Cardiac fibroblast (primary cell): ENCODE measurements around the gene RTN4RL1.

Experiments used
- DNase-seq, 2 donors: peaks; one replicate each; pipeline versions ENCODE4 v3.0.0 to v3.0.0-alpha.2; 2010; ENCODE audit warnings: low read depth in 2 of 2
- H3K4me3 ChIP-seq, 2 donors: replicated peaks in 1 of 2; 1 replicate in 1 of 2; 2 replicates in 1 of 2; pipeline ENCODE4 v1.5.1; 2011; ENCODE audit warnings: low read depth in 2 of 2, low read length in 2 of 2, mild to moderate bottlenecking in 2 of 2, moderate library complexity in 1 of 2
- TF ChIP-seq, protein P1 (sequence below): IDR thresholded peaks from one replicate; pipeline ENCODE4 v1.5.1; 2011; ENCODE audit warnings: low read depth, mild to moderate bottlenecking, low read length, inconsistent platforms

RTN4RL1 gene

DNA sequence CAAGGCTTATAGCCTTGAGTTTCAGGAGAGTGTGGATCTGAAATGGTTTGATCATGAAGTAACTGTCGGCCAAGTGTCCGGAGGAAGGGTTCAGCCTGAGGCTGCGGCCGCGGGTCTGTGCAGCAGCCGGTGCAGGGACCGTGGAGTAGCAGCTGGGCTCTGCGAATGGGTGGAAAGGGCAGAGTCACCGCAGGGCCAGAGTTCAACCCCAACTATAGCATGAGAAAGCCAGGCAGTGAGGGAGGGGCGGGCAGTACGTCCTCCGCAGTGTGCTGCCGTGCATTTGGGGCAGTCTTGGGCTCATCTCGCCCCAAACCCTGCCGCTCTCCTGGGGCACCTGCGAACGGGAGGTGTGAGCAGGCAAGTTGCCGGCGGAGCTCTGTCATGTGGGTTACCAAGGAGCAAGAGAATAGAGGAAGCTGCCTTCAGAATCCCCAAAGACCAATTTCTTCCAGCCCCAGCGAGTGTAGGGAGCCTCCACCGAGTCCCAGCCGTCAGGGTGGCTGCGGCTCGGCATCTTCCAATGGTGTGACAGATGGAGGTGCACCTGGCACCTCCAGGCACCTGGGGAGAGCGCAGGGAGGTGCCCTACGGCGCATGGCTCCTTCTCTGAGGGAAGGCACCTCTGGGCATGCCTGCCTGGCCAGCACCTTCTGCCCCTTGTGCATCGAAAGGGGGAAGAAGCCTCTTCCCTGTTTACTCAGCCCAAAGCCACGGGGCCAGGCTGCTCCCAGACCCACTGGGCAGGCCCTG lies 108.0 kb downstream of the RTN4RL1 start:
- no peak for DNase-seq
- no peak overlapping the region for H3K4me3 ChIP-seq
- TF ChIP-seq, protein P1, sequence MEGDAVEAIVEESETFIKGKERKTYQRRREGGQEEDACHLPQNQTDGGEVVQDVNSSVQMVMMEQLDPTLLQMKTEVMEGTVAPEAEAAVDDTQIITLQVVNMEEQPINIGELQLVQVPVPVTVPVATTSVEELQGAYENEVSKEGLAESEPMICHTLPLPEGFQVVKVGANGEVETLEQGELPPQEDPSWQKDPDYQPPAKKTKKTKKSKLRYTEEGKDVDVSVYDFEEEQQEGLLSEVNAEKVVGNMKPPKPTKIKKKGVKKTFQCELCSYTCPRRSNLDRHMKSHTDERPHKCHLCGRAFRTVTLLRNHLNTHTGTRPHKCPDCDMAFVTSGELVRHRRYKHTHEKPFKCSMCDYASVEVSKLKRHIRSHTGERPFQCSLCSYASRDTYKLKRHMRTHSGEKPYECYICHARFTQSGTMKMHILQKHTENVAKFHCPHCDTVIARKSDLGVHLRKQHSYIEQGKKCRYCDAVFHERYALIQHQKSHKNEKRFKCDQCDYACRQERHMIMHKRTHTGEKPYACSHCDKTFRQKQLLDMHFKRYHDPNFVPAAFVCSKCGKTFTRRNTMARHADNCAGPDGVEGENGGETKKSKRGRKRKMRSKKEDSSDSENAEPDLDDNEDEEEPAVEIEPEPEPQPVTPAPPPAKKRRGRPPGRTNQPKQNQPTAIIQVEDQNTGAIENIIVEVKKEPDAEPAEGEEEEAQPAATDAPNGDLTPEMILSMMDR = no peak

DNA sequence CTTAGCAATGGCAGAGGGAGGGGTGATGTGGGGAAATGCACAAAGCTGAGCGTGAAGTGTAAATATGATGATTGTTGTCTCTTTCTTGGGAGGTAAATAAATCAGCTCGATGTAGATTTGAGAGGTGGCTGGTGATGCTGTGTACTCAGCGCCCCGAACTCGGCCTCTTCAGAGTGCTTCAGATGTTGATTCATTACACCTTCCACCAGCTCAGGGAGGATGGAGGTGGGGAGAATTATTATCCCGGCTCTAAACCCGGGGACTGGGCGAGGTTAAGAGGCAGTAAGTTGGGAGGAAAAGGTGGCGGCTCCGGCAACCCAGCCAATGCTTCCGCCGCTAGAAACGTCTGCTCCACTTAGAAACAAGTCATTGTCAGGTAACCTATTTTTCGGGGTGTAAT lies 108.8 kb downstream of the RTN4RL1 start:
- DNase-seq = no peak
- TF ChIP-seq, protein P1 = no peak

DNA sequence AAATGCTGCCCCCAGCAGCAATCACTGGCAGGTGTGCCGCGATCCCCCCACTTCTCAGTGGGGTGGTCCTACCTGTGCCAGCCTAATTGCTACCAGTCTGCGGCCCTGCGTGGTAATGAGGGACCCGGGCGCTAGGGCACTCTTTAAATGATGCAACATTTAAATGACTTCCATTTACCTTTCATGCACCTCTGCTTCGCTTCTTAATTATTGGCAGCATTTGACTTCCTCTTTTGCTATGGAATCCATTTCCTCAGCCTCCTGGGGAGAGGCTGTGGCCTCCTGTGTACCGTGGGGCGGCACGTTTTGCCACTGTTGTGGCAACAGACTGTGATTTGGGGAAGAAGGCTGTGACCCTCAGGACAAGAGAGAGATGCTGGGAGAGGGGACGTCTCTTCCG lies 109.2 kb downstream of the RTN4RL1 start:
- TF ChIP-seq, protein P1 = no peak
- no peak overlapping the region for H3K4me3 ChIP-seq
- no peak for DNase-seq

More for the DNA sequence above, 108.8 kb downstream of the RTN4RL1 start:
- H3K4me3 ChIP-seq = no peak overlapping the region

DNA sequence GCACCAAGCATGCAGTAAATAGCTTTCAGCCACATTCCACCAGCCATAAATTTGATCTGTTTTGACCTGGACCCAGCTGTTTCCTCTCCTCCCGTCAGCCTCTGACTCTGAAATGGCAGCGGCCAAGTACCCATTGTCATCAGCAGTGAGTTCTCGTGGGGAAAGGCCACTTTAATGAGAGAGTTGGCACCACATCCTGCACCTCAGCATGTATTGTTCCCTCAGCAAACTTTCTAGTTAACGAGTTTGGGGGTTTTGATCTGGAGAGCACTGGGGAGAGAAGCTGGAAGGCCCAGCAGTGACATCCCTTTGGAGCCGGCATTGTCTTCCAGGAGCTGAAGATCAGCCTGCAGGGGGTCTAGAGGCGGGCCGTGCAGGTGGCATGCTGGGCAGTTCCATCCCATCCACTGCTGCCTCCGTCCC lies 110.5 kb downstream of the RTN4RL1 start:
- no peak overlapping the region for H3K4me3 ChIP-seq
- TF ChIP-seq, protein P1 = no peak
- DNase-seq = no peak

DNA sequence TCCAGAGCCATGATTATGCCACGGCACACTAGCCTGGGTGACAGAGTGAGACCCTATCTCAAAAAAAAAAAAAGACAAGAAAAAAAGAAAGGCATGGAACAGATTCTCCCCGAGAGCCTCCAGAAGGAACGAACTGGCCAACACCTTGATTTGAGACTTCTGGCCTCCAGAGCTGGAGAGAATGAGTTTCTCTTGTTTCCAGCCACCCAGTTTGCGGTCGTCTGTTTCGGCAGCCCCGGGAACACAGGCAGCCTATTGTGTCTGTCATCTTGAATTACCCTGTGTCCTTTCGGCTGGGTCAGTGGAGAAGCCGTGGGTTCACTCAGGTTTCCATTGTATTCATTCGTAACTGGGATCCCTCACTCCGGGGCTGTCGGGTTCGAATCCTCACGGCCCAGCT lies 111.4 kb downstream of the RTN4RL1 start:
- no peak for DNase-seq
- TF ChIP-seq, protein P1 = no peak
- no peak overlapping the region for H3K4me3 ChIP-seq

DNA sequence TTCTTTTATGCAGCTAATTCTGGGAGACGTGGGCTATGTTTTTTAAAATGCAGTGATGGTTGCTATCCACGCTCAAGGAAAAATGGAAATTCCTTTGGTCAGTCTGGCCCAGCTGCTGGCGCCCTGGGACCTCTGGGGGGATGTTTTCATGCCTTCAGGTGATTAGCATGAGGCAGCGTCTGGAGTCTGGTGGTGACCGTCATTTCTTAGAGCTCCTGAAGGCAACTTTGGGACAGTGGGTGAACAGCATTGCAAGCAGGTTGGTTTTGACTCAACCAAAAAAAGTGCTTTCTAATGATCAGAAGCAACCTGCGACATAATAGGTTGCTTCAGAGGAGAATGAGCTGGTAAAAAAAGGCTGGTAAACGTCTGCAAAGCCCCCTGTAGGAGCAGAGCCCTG lies 113.0 kb downstream of the RTN4RL1 start:
- no peak overlapping the region for H3K4me3 ChIP-seq
- TF ChIP-seq, protein P1 = no peak
- no peak for DNase-seq

DNA sequence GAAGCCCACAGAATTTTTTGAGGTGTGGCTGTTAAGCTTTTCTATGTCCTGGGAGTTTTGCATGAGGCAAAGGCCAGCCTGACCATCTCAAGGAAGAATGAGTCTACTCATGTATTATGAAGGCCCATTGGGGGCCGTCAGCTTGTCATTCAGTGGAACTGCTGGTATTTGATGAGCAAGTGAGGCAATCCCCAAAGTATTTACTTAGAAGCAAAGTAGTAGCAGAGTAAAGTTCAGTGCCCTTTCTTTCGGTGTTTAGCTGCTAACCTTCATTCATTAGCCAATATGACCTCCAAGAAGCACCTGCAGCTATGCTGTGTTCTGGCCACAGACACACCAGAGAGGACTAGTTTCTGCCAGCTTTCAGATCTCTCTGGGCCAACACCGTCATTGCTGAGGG lies 115.1 kb downstream of the RTN4RL1 start:
- DNase-seq = no peak
- no peak overlapping the region for H3K4me3 ChIP-seq
- TF ChIP-seq, protein P1 = no peak
